GM18870 (cell line): ENCODE results near the gene IPO7.

Experiments
- ATAC-seq: cut with Tn5 transposase; IDR thresholded peaks from one replicate; pipeline ENCODE4 v1.9.1; 2021; ENCODE audit warnings: moderate library complexity; ENCODE audit not compliant: unreplicated experiment

The IPO7 gene

GRCh38 chr11:9489080-9489765, 104.8 kb downstream of the IPO7 start:
- no peak for ATAC-seq

- no peak for ATAC-seq
These were observed 105.9 kb downstream of the IPO7 start for GRCh38 chr11:9490376-9490775.

GRCh38 chr11:9493492-9493891, 109.0 kb downstream of the IPO7 start:
- no peak for ATAC-seq

- no peak for ATAC-seq
These were observed 109.9 kb downstream of the IPO7 start for GRCh38 chr11:9494316-9494715.

- ATAC-seq = no peak
These were observed 111.5 kb downstream of the IPO7 start for GRCh38 chr11:9495803-9496514.
